ENCODE results near the gene KIF22. TPM values are rescaled to one million over a fixed set of nuclear protein-coding genes. Genes with fewer than 3 reads are reported as not detected.
"Not testable (repeated sequence)": the region's sequence is repeated elsewhere in the genome, so short reads cannot be mapped to it uniquely, and the experiment has no call there.

KIF22 gene
- total RNA-seq, 2 donors from 2014 or later = 94.7 to 130 TPM

DNA sequence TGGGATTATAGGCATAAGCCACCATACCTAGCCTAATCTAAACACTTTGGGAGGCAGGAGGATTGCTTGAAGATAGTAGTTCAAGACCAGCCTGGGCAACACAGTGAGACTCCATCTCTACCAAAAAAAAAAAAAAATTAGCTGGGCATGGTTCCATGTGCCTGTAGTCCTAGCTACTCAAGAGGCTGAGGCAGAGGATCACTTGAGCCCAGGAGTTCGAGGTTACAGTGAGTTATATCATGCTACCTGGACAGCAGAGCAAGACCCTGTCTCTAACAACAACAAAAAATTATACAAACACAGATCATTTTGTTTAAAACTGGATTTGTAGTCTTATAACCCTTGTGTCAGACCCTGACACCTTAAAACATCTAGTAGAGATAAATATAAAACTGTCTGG is 37.0 kb upstream of the KIF22 start:
- Histone ChIP-seq H3K4me1 (ENCODE audit: control insufficient read depth, insufficient read depth, low read length) (no peaks in the 10 kb centered on the region), H3K36me3 (ENCODE audit: control insufficient read depth, insufficient read depth, low read length) (no peaks in the 10 kb centered on the region), H3K9ac (ENCODE audit: extremely low read depth, low read length, poor library complexity, severe bottlenecking) (no peak overlapping the region), H3K27me3 (ENCODE audit: control insufficient read depth, insufficient read depth, low read length, poor library complexity, severe bottlenecking) (no peaks in the 10 kb centered on the region), H3K27ac (ENCODE audit: low read depth, low read length) (no peak overlapping the region), H3K4me3 (ENCODE audit: low read length) (no peak overlapping the region), H3K9me3 (ENCODE audit: control insufficient read depth, low read length) (no peaks in the 10 kb centered on the region)
- no peak overlapping the region for H3K27ac Mint-ChIP-seq
- DNase-seq = no peak
- H3K9me3 Mint-ChIP-seq = peaks cover 6% of the 10 kb centered on the region
- TF ChIP-seq, protein P1, sequence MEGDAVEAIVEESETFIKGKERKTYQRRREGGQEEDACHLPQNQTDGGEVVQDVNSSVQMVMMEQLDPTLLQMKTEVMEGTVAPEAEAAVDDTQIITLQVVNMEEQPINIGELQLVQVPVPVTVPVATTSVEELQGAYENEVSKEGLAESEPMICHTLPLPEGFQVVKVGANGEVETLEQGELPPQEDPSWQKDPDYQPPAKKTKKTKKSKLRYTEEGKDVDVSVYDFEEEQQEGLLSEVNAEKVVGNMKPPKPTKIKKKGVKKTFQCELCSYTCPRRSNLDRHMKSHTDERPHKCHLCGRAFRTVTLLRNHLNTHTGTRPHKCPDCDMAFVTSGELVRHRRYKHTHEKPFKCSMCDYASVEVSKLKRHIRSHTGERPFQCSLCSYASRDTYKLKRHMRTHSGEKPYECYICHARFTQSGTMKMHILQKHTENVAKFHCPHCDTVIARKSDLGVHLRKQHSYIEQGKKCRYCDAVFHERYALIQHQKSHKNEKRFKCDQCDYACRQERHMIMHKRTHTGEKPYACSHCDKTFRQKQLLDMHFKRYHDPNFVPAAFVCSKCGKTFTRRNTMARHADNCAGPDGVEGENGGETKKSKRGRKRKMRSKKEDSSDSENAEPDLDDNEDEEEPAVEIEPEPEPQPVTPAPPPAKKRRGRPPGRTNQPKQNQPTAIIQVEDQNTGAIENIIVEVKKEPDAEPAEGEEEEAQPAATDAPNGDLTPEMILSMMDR (conservative IDR thresholded peaks at IDR 0.05) = no peak
- no peaks in the 10 kb centered on the region for H3K27me3 Mint-ChIP-seq (ENCODE audit: insufficient read depth)
- H3K4me1 Mint-ChIP-seq = peaks cover 6% of the 10 kb centered on the region
- 44 to 82% methylated on average over 1 of the region's 1 CpG for WGBS, 2 experiments (ENCODE audit: insufficient coverage in 1 of 2, insufficient read length in 1 of 2)
- peaks cover 6% of the 10 kb centered on the region for H3K36me3 Mint-ChIP-seq (ENCODE audit: low read depth)
- no peak overlapping the region for H3K4me3 Mint-ChIP-seq

GRCh38 chr16:29756654-29757053 is 33.9 kb upstream of the KIF22 start:
- WGBS, 2 experiments (ENCODE audit: insufficient coverage in 1 of 2, insufficient read length in 1 of 2) = 83 to 100% methylated on average over 1 of the region's 1 CpG
- Histone ChIP-seq H3K9ac (ENCODE audit: extremely low read depth, low read length, poor library complexity, severe bottlenecking) (no peak overlapping the region), H3K36me3 (ENCODE audit: control insufficient read depth, insufficient read depth, low read length) (no peaks in the 10 kb centered on the region), H3K27me3 (ENCODE audit: control insufficient read depth, insufficient read depth, low read length, poor library complexity, severe bottlenecking) (no peaks in the 10 kb centered on the region), H3K9me3 (ENCODE audit: control insufficient read depth, low read length) (no peaks in the 10 kb centered on the region), H3K4me3 (ENCODE audit: low read length) (no peak overlapping the region), H3K4me1 (ENCODE audit: control insufficient read depth, insufficient read depth, low read length) (no peaks in the 10 kb centered on the region), H3K27ac (ENCODE audit: low read depth, low read length) (no peak overlapping the region)
- no peaks in the 10 kb centered on the region for H3K36me3 Mint-ChIP-seq (ENCODE audit: low read depth)
- TF ChIP-seq, protein P1 (conservative IDR thresholded peaks at IDR 0.05) = no peak
- no peak overlapping the region for H3K4me3 Mint-ChIP-seq
- no peak for DNase-seq
- peaks cover 6% of the 10 kb centered on the region for H3K4me1 Mint-ChIP-seq
- no peaks in the 10 kb centered on the region for H3K9me3 Mint-ChIP-seq
- H3K27ac Mint-ChIP-seq = no peak overlapping the region
- H3K27me3 Mint-ChIP-seq (ENCODE audit: insufficient read depth) = no peaks in the 10 kb centered on the region

GRCh38 chr16:29757086-29757485 is 33.5 kb upstream of the KIF22 start:
- WGBS, 2 experiments (ENCODE audit: insufficient coverage in 1 of 2, insufficient read length in 1 of 2) = 92 to 95% methylated on average over 5 to 8 of the region's 8 CpGs
- not testable (repeated sequence) for H3K9ac ChIP-seq (ENCODE audit: extremely low read depth, low read length, poor library complexity, severe bottlenecking); H3K4me3 Mint-ChIP-seq; H3K9me3 Mint-ChIP-seq; H3K4me1 ChIP-seq (ENCODE audit: control insufficient read depth, insufficient read depth, low read length); H3K36me3 ChIP-seq (ENCODE audit: control insufficient read depth, insufficient read depth, low read length); DNase-seq; H3K4me1 Mint-ChIP-seq; H3K27ac ChIP-seq (ENCODE audit: low read depth, low read length); H3K9me3 ChIP-seq (ENCODE audit: control insufficient read depth, low read length); H3K27me3 Mint-ChIP-seq (ENCODE audit: insufficient read depth); H3K27ac Mint-ChIP-seq; H3K36me3 Mint-ChIP-seq (ENCODE audit: low read depth); H3K4me3 ChIP-seq (ENCODE audit: low read length); H3K27me3 ChIP-seq (ENCODE audit: control insufficient read depth, insufficient read depth, low read length, poor library complexity, severe bottlenecking)

DNA sequence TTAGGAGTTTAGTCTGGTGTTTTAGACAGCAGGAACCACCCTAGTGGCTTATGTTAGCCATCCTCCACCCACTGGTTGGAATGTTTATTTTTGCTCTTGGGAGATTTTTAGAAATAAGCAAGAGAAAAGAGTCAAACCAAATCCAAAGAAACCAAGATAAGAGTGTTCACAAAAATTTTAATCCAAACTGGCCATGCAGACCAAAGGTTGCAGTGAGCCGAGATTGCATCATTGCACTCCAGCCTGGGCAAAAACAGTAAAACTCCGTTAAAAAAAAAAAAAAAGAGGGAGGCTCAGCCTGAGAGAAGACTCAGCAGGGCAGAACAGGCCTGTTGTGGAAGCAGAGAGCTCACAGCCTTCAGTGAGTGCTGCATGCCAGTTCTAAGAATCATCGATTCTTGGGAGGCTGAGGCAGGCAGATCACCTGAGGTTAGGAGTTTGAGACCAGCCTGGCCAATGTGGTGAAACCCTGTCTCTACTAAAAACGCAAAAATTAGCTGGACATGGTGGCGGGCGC is 32.5 kb upstream of the KIF22 start:
- H3K27ac ChIP-seq (ENCODE audit: low read depth, low read length) = no peak overlapping the region
- H3K4me1 ChIP-seq (ENCODE audit: control insufficient read depth, insufficient read depth, low read length) = no peaks in the 10 kb centered on the region
- Mint-ChIP-seq H3K9me3 (no peaks in the 10 kb centered on the region), H3K36me3 (ENCODE audit: low read depth) (no peaks in the 10 kb centered on the region), H3K27ac (no peak overlapping the region), H3K4me3 (no peak overlapping the region), H3K27me3 (ENCODE audit: insufficient read depth) (peaks cover under 1% of the 10 kb centered on the region), H3K4me1 (peaks cover 6% of the 10 kb centered on the region)
- TF ChIP-seq, protein P1 (conservative IDR thresholded peaks at IDR 0.05) = peak; percentile 46
- no peaks in the 10 kb centered on the region for H3K27me3 ChIP-seq (ENCODE audit: control insufficient read depth, insufficient read depth, low read length, poor library complexity, severe bottlenecking)
- H3K9me3 ChIP-seq (ENCODE audit: control insufficient read depth, low read length) = no peaks in the 10 kb centered on the region
- no peak for DNase-seq
- WGBS, 2 experiments (ENCODE audit: insufficient coverage in 1 of 2, insufficient read length in 1 of 2) = 64 to 83% methylated on average over 6 of the region's 6 CpGs
- H3K36me3 ChIP-seq (ENCODE audit: control insufficient read depth, insufficient read depth, low read length) = no peaks in the 10 kb centered on the region
- no peak overlapping the region for H3K4me3 ChIP-seq (ENCODE audit: low read length)
- no peak overlapping the region for H3K9ac ChIP-seq (ENCODE audit: extremely low read depth, low read length, poor library complexity, severe bottlenecking)
